IMR-90 (cell line): ENCODE results near the gene HOXA13. TPM values are rescaled to one million over a fixed set of nuclear protein-coding genes. Genes with fewer than 3 reads are reported as not detected.

Experiments used
- ATAC-seq: fragments of 200-7000 bp; cut with Tn5 transposase; 2 replicates; pipeline ENCODE4 v1.9.1; 2020; ENCODE audit warnings: low read depth, mild to moderate bottlenecking, moderate library complexity
- BruUV-seq: library from RNA; stranded (reverse); fragments of 400-500 nt; replicated peaks from 2 replicates; lab custom pipeline; 2021; lab: Mats Ljungman, UMichigan
- CTCF ChIA-PET: fragments of 300-600 bp; formaldehyde crosslinking; extraction: SDS; loops from one replicate; lab custom pipeline; 2021; ENCODE audit warnings: antibody characterized with exemption; lab: Yijun Ruan, JAX
- POLR2A ChIA-PET: fragments of 300-600 bp; sonication (Branson Sonifier 250); formaldehyde crosslinking; loops from one replicate; lab custom pipeline; 2022; ENCODE audit warnings: antibody characterized with exemption; ENCODE audit not compliant: unreplicated experiment; lab: Charles Lee
- DNase-seq: peaks from one replicate; pipeline ENCODE4 v3.0.0; 2013
- H2AFZ ChIP-seq: replicated peaks from 2 replicates; pipeline ENCODE3; 2013; ENCODE audit warnings: low read length, mild to moderate bottlenecking; ENCODE audit not compliant: poor library complexity
- H2AK5ac ChIP-seq: 2 replicates; pipeline ENCODE4 v1.6.1; 2013; ENCODE audit warnings: low read depth, low read length, inconsistent platforms
- H2AK9ac ChIP-seq: replicated peaks from 2 replicates; pipeline ENCODE3; 2013; ENCODE audit warnings: mild to moderate bottlenecking, low read depth, low read length, moderate library complexity; ENCODE audit not compliant: poor library complexity
- H2BK120ac ChIP-seq: 2 replicates; pipeline ENCODE4 v1.6.1; 2013; ENCODE audit warnings: low read depth, low read length, inconsistent platforms
- H2BK15ac ChIP-seq: 3 replicates; pipeline ENCODE4 v1.6.1; 2013; ENCODE audit warnings: low read depth, low read length, inconsistent platforms
- H2BK20ac ChIP-seq: 2 replicates; pipeline ENCODE4 v1.6.1; 2013; ENCODE audit warnings: low read depth, mild to moderate bottlenecking, inconsistent platforms, low read length, moderate library complexity
- H2BK5ac ChIP-seq: 2 replicates; pipeline ENCODE4 v1.6.1; 2013; ENCODE audit warnings: mild to moderate bottlenecking, low read depth, low read length, inconsistent platforms; ENCODE audit not compliant: poor library complexity, severe bottlenecking
- H3K14ac ChIP-seq: replicated peaks from 2 replicates; pipeline ENCODE4 v1.6.1; 2013; ENCODE audit warnings: low read depth, low read length, inconsistent platforms
- H3K18ac ChIP-seq: 2 replicates; pipeline ENCODE4 v1.6.1; 2013; ENCODE audit warnings: low read depth, low read length, control low read depth
- H3K23ac ChIP-seq: 2 replicates; pipeline ENCODE4 v1.6.1; 2013; ENCODE audit warnings: low read depth, low read length, inconsistent platforms
- H3K27ac ChIP-seq: 2 replicates; pipeline ENCODE4 v1.5.1; 2013; ENCODE audit warnings: mild to moderate bottlenecking, control low read depth, low read length; ENCODE audit not compliant: insufficient read depth
- H3K27me3 ChIP-seq: 2 replicates; pipeline ENCODE4 v1.6.1; 2013; ENCODE audit warnings: low read length; ENCODE audit not compliant: control insufficient read depth, insufficient read depth
- H3K36me3 ChIP-seq: 2 replicates; pipeline ENCODE4 v1.6.1; 2013; ENCODE audit warnings: low read length, mixed read lengths; ENCODE audit not compliant: control insufficient read depth, insufficient read depth
- H3K4ac ChIP-seq: 2 replicates; pipeline ENCODE4 v1.6.1; 2013; ENCODE audit warnings: low read depth, low read length, inconsistent platforms
- H3K4me1 ChIP-seq: 2 replicates; pipeline ENCODE4 v1.6.1; 2013; ENCODE audit warnings: low read length, mixed read lengths; ENCODE audit not compliant: control insufficient read depth, insufficient read depth
- H3K4me2 ChIP-seq: 2 replicates; pipeline ENCODE4 v1.6.1; 2013; ENCODE audit warnings: low read depth, mild to moderate bottlenecking, control low read depth, low read length, moderate library complexity
- H3K4me3 ChIP-seq: 2 replicates; pipeline ENCODE4 v1.5.1; 2013; ENCODE audit warnings: low read depth, mild to moderate bottlenecking, control low read depth, low read length, moderate library complexity; ENCODE audit not compliant: insufficient read depth
- H3K56ac ChIP-seq: 2 replicates; pipeline ENCODE4 v1.6.1; 2013; ENCODE audit warnings: low read length, inconsistent platforms; ENCODE audit not compliant: insufficient read depth; ENCODE audit errors: extremely low read depth
- H3K79me1 ChIP-seq, 2 experiments: 2 replicates each; pipeline ENCODE4 v1.6.1; 2013; ENCODE audit warnings: low read length in 2 of 2, inconsistent platforms in 1 of 2, low read depth in 1 of 2
- H3K9ac ChIP-seq: 2 replicates; pipeline ENCODE4 v1.6.1; 2013; ENCODE audit warnings: low read depth, low read length, control low read depth
- H3K9me1 ChIP-seq: 2 replicates; pipeline ENCODE4 v1.6.1; 2013; ENCODE audit warnings: low read length, inconsistent platforms; ENCODE audit not compliant: insufficient read depth
- H3K9me3 ChIP-seq: 2 replicates; pipeline ENCODE4 v1.6.1; 2013; ENCODE audit warnings: low read length; ENCODE audit not compliant: control insufficient read depth, insufficient read depth
- H4K20me1 ChIP-seq: 2 replicates; pipeline ENCODE4 v1.6.1; 2013; ENCODE audit warnings: low read length, inconsistent platforms; ENCODE audit not compliant: insufficient read depth
- H4K5ac ChIP-seq: 2 replicates; pipeline ENCODE4 v1.6.1; 2013; ENCODE audit warnings: mild to moderate bottlenecking, low read depth, low read length, control low read depth
- H4K8ac ChIP-seq, 2 experiments: 2 replicates each; pipeline ENCODE4 v1.6.1; 2013; ENCODE audit warnings: low read depth in 2 of 2, low read length in 2 of 2, control low read depth in 1 of 2, inconsistent platforms in 1 of 2
- H4K91ac ChIP-seq: 2 replicates; pipeline ENCODE4 v1.6.1; 2013; ENCODE audit warnings: low read depth, low read length, inconsistent platforms; ENCODE audit not compliant: insufficient read depth
- ELK1 ChIP-seq: fragments of 150-350 bp; IDR thresholded peaks from 2 replicates; pipeline ENCODE4 v1.6.1; 2016; ENCODE audit warnings: low read depth, mild to moderate bottlenecking, low read length, moderate library complexity, borderline replicate concordance
- FOS ChIP-seq: fragments of 150-350 bp; IDR thresholded peaks from 2 replicates; pipeline ENCODE4 v1.6.1; 2016; ENCODE audit warnings: low read depth, low read length
- NFE2L2 ChIP-seq: fragments of 150-350 bp; IDR thresholded peaks from 2 replicates; pipeline ENCODE4 v1.6.1; 2016; ENCODE audit warnings: low read depth, mild to moderate bottlenecking, low read length
- POLR2A ChIP-seq: IDR thresholded peaks from 2 replicates; pipeline ENCODE4 v1.6.1; 2012; ENCODE audit warnings: mild to moderate bottlenecking, low read depth, low read length
- WGBS, 2 experiments: methylation state at CpG; one replicate each; pipeline versions ENCODE4 v1.1.5 to v1.1.7; 2013; ENCODE audit warnings: missing lambda C conversion rate in 2 of 2; ENCODE audit not compliant: insufficient read length in 1 of 2; ENCODE audit errors: extremely low coverage in 2 of 2; 5-methylcytosine and 5-hydroxymethylcytosine counted together
- dilution Hi-C: fragments of 300-500 bp; cut with HindIII; formaldehyde crosslinking; loops from one replicate; pipeline ENCODE4 v1.14.3; 2018; ENCODE audit warnings: low sequenced_read_pairs; ENCODE audit not compliant: unreplicated experiment
- in situ Hi-C: fragments of 300-500 bp; cut with MboI; formaldehyde crosslinking; loops from 3 replicates; pipeline ENCODE4 v1.14.3; 2019; ENCODE audit warnings: low sequenced_read_pairs, inconsistent platforms, mixed read lengths
- intact Hi-C: fragments of 100-400 bp; cut with micrococcal nuclease; formaldehyde crosslinking; loops from 2 replicates; pipeline ENCODE4 v1.10.0; 2022
- polyA plus RNA-seq, 3 experiments: library from polyadenylated mRNA; depleted of rRNA; stranded (reverse); fragments of >200 nt; gene quantifications; 2 replicates each; pipeline ENCODE4 v1.2.3, GENCODE V29; 2012; ENCODE audit warnings: low replicate concordance in 1 of 3
- total RNA-seq: library from RNA; depleted of rRNA; stranded (reverse); fragments of >200 nt; gene quantifications from 2 replicates; pipeline ENCODE4 v1.2.3, GENCODE V29; 2012

HOXA13 gene
- total and polyA plus RNA-seq, 2 of the 4 experiments (the other 2 are of a cell fraction): not detected

- H3K27me3 ChIP-seq: peaks cover 89% of the 10 kb centered on the region
Measured at GRCh38 chr7:27215356-27215755, 15.5 kb upstream of the HOXA13 start.

More at GRCh38 chr7:27215356-27215755, 15.5 kb upstream of the HOXA13 start:
- Histone ChIP-seq H3K4me1 (no peaks in the 10 kb centered on the region), H4K8ac (no peak overlapping the region), H2BK15ac (no peak overlapping the region), H3K18ac (no peak overlapping the region), H3K4ac (no peak overlapping the region), H3K79me1 (no peaks in the 10 kb centered on the region), H4K20me1 (no peaks in the 10 kb centered on the region), H3K4me3 (no peak overlapping the region), H3K56ac (no peak overlapping the region), H2AK9ac (no peak overlapping the region), H2BK120ac (no peak overlapping the region), H3K9me3 (0 out of 2 replicates have a peak, but pooled peaks cover 3% of the 10 kb centered on the region), H3K9me1 (no peaks in the 10 kb centered on the region), H3K14ac (no peak overlapping the region), H2BK20ac (no peak overlapping the region), H2AFZ (no peak overlapping the region), H2AK5ac (no peak overlapping the region), H2BK5ac (no peak overlapping the region), H3K27ac (no peak overlapping the region), H3K23ac (no peak overlapping the region), H4K5ac (no peak overlapping the region), H3K4me2 (no peak overlapping the region), H4K91ac (no peak overlapping the region), H3K9ac (no peak overlapping the region), H3K36me3 (no peaks in the 10 kb centered on the region)
- in situ Hi-C loops (no loop called here), intact Hi-C loops (no loop called here), dilution Hi-C loops (no loop called here)
- BruUV-seq: no TSS peak
- CTCF ChIA-PET: no interaction called here
- WGBS, 2 experiments: no CpG with 5 or more reads among the region's 2 CpGs
- no peak for ATAC-seq
- DNase-seq: no peak
- POLR2A ChIA-PET: no interaction called here
- TF ChIP-seq NFE2L2 (no peak), ELK1 (no peak), POLR2A (no peak), FOS (no peak)
